NB4 (cell line): ENCODE results near the gene FTSJ1.

Experiments used
- CTCF ChIP-seq: IDR thresholded peaks from one replicate; pipeline ENCODE4 v1.5.1; 2012; ENCODE audit warnings: low read depth, low read length
- MAX ChIP-seq: IDR thresholded peaks from 2 replicates; pipeline ENCODE4 v1.6.1; 2011; ENCODE audit warnings: low read depth, low read length
- MYC ChIP-seq: IDR thresholded peaks from 2 replicates; pipeline ENCODE4 v1.6.1; 2011; ENCODE audit warnings: low read depth, low read length
- POLR2A ChIP-seq: IDR thresholded peaks from 2 replicates; pipeline ENCODE4 v1.6.1; 2011; ENCODE audit warnings: mild to moderate bottlenecking; ENCODE audit not compliant: insufficient read length; ENCODE audit errors: extremely low read depth

- TF ChIP-seq CTCF, result no peak
- TF ChIP-seq MAX, result no peak
- TF ChIP-seq MYC, result no peak
- TF ChIP-seq POLR2A, result no peak
Measured at GRCh38 chrX:48475296-48475695, 703 bp upstream of the FTSJ1 start.
